SK-N-SH (cell line): ENCODE results near the gene SRCIN1. TPM values are rescaled to one million over a fixed set of nuclear protein-coding genes. Genes with fewer than 3 reads are reported as not detected.

Source experiments
- CTCF ChIA-PET: fragments of 300-600, 350-600 bp; formaldehyde crosslinking; extraction: SDS; loops from one replicate; lab custom pipeline; 2021; lab: Yijun Ruan, JAX
- POLR2A ChIA-PET: fragments of 350-600 bp; sonication (Branson Sonifier 250); formaldehyde crosslinking; extraction: SDS; loops from one replicate; lab custom pipeline; 2020; ENCODE audit warnings: antibody characterized with exemption, inconsistent platforms; lab: Yijun Ruan, JAX
- DNase-seq: peaks from one replicate; pipeline ENCODE4 v3.0.0; 2012
- H2AFZ ChIP-seq: fragments of 200-600 bp; sonication (generic); 2 replicates; pipeline ENCODE4 v1.8.1; 2016; ENCODE audit warnings: antibody characterized with exemption, mild to moderate bottlenecking, low read depth
- H3F3A ChIP-seq: fragments of 200-600 bp; sonication (generic); replicated peaks from 2 replicates; pipeline ENCODE3; 2016; ENCODE audit warnings: antibody characterized with exemption, mild to moderate bottlenecking; ENCODE audit not compliant: insufficient read depth
- H3K27ac ChIP-seq, 2 experiments: fragments of 200-500 bp in 1 of 2; fragments of 200-600 bp in 1 of 2; sonication (Bioruptor generic) in 1 of 2; sonication (generic), shearing (Covaris generic) in 1 of 2; 2 replicates each; pipeline versions ENCODE4 v1.5.1 to v1.6.1; 2014 to 2016; ENCODE audit warnings: low read depth in 2 of 2, inconsistent platforms in 1 of 2, low read length in 1 of 2, mild to moderate bottlenecking in 1 of 2, mixed read lengths in 1 of 2
- H3K27me3 ChIP-seq: fragments of 200-600 bp; sonication (generic), shearing (Covaris generic); 2 replicates; pipeline ENCODE4 v1.6.1; 2016; ENCODE audit warnings: mixed run types; ENCODE audit not compliant: insufficient read depth
- H3K36me3 ChIP-seq, 2 experiments: fragments of 200-500 bp in 1 of 2; fragments of 200-600 bp in 1 of 2; sonication (Bioruptor generic) in 1 of 2; sonication (generic) in 1 of 2; replicated peaks in 1 of 2; 2 replicates each; pipeline versions ENCODE3 to v1.5.1; 2014 to 2016; ENCODE audit warnings: low read length in 1 of 2, mild to moderate bottlenecking in 1 of 2; ENCODE audit not compliant: insufficient read depth in 2 of 2, control insufficient read depth in 1 of 2
- H3K4me1 ChIP-seq, 2 experiments: fragments of 200-500 bp in 1 of 2; fragments of 200-600 bp in 1 of 2; sonication (Bioruptor generic) in 1 of 2; sonication (generic), shearing (Covaris generic) in 1 of 2; 2 replicates each; pipeline versions ENCODE4 v1.5.1 to v1.6.1; 2014 to 2016; ENCODE audit warnings: low read depth in 1 of 2, low read length in 1 of 2, mixed run types in 1 of 2; ENCODE audit not compliant: insufficient read depth in 2 of 2, control insufficient read depth in 1 of 2
- H3K4me2 ChIP-seq: fragments of 200-600 bp; sonication (generic), shearing (Covaris generic); 2 replicates; pipeline ENCODE4 v1.6.1; 2017; ENCODE audit warnings: mixed run types
- H3K4me3 ChIP-seq, 2 experiments: fragments of 200-500 bp in 1 of 2; fragments of 200-600 bp in 1 of 2; sonication (Bioruptor generic) in 1 of 2; sonication (generic), shearing (Covaris generic) in 1 of 2; 2 replicates each; pipeline versions ENCODE4 v1.5.1 to v1.8.1; 2014 to 2016; ENCODE audit warnings: low read depth in 2 of 2, inconsistent platforms in 1 of 2, low read length in 1 of 2, mild to moderate bottlenecking in 1 of 2, mixed read lengths in 1 of 2, moderate library complexity in 1 of 2
- H3K79me2 ChIP-seq: fragments of 200-600 bp; sonication (generic); 2 replicates; pipeline ENCODE4 v1.8.1; 2017; ENCODE audit warnings: mild to moderate bottlenecking; ENCODE audit not compliant: insufficient read depth
- H3K9ac ChIP-seq: fragments of 200-600 bp; sonication (generic); 2 replicates; pipeline ENCODE4 v1.6.1; 2017; ENCODE audit warnings: mixed run types
- H3K9me2 ChIP-seq: fragments of 200-600 bp; sonication (generic); 2 replicates; pipeline ENCODE4 v1.6.1; 2017; ENCODE audit warnings: mixed run types
- H3K9me3 ChIP-seq: fragments of 200-600 bp; sonication (generic); 2 replicates; pipeline ENCODE4 v1.6.1; 2017; ENCODE audit warnings: mixed run types, mild to moderate bottlenecking, moderate library complexity
- H4K20me1 ChIP-seq: fragments of 200-600 bp; sonication (generic); 2 replicates; pipeline ENCODE4 v1.6.1; 2017; ENCODE audit warnings: mild to moderate bottlenecking, mixed run types; ENCODE audit not compliant: insufficient read depth
- ELF1 ChIP-seq: IDR thresholded peaks from 2 replicates; pipeline ENCODE4 v1.4.0; 2012
- EZH2phosphoT487 ChIP-seq: fragments of 200-600 bp; sonication (generic); IDR thresholded peaks from 2 replicates; pipeline ENCODE4 v1.6.1; 2017; ENCODE audit warnings: low read depth, mixed run types, mild to moderate bottlenecking, antibody characterized with exemption, moderate library complexity, borderline replicate concordance
- FOSL2 ChIP-seq: IDR thresholded peaks from 2 replicates; pipeline ENCODE4 v1.4.0; 2012; ENCODE audit warnings: low read depth, mild to moderate bottlenecking, moderate library complexity, borderline replicate concordance
- FOXJ3 ChIP-seq: sonication (generic); formaldehyde crosslinking; IDR thresholded peaks from 2 replicates; pipeline ENCODE4 v1.5.1; 2020; ENCODE audit warnings: mild to moderate bottlenecking, missing genetic modification reagents
- FOXM1 ChIP-seq: IDR thresholded peaks from 2 replicates; pipeline ENCODE4 v1.4.0; 2012; ENCODE audit warnings: low read depth, mild to moderate bottlenecking
- GABPA ChIP-seq: IDR thresholded peaks from 2 replicates; pipeline ENCODE4 v1.4.0; 2012; ENCODE audit warnings: low read depth, mild to moderate bottlenecking
- IRF3 ChIP-seq: fragments of 150-350 bp; IDR thresholded peaks from 2 replicates; pipeline ENCODE4 v1.6.1; 2016; ENCODE audit warnings: mild to moderate bottlenecking, low read depth, low read length
- JUND ChIP-seq: IDR thresholded peaks from 2 replicates; pipeline ENCODE4 v1.4.0; 2012
- MAX ChIP-seq: IDR thresholded peaks from 2 replicates; pipeline ENCODE4 v1.4.0; 2012; ENCODE audit warnings: low read depth
- MEF2A ChIP-seq: IDR thresholded peaks from 2 replicates; pipeline ENCODE4 v1.4.0; 2012; ENCODE audit warnings: low read depth, borderline replicate concordance
- NFIC ChIP-seq: IDR thresholded peaks from 2 replicates; pipeline ENCODE4 v1.4.0; 2012; ENCODE audit warnings: borderline replicate concordance
- NRF1 ChIP-seq: IDR thresholded peaks from 2 replicates; pipeline ENCODE4 v1.6.1; 2012; ENCODE audit warnings: low read depth, mild to moderate bottlenecking, low read length
- PBX3 ChIP-seq: IDR thresholded peaks from 2 replicates; pipeline ENCODE4; 2012
- POLR2AphosphoS5 ChIP-seq: IDR thresholded peaks from 2 replicates; pipeline ENCODE4 v1.6.1; 2012; ENCODE audit warnings: low read depth, low read length
- RAD21 ChIP-seq: IDR thresholded peaks from 2 replicates; pipeline ENCODE4 v1.6.1; 2012; ENCODE audit warnings: mild to moderate bottlenecking, low read length
- RCOR1 ChIP-seq: fragments of 150-350 bp; IDR thresholded peaks from 2 replicates; pipeline ENCODE4 v1.6.1; 2017; ENCODE audit warnings: antibody characterized with exemption, low read length
- REST ChIP-seq: IDR thresholded peaks from 2 replicates; pipeline ENCODE4 v1.6.1; 2012; ENCODE audit warnings: mild to moderate bottlenecking, low read depth, low read length, moderate library complexity
- RFX5 ChIP-seq: IDR thresholded peaks from 2 replicates; pipeline ENCODE4 v1.6.1; 2012; ENCODE audit warnings: mild to moderate bottlenecking, improper control_type of control experiment, low read length
- SIN3A ChIP-seq: IDR thresholded peaks from 2 replicates; pipeline ENCODE4 v1.6.1; 2012; ENCODE audit warnings: low read depth, mild to moderate bottlenecking, low read length, moderate library complexity, borderline replicate concordance
- TCF12 ChIP-seq: IDR thresholded peaks from 2 replicates; pipeline ENCODE4 v1.4.0; 2012
- YY1 ChIP-seq: IDR thresholded peaks from 2 replicates; pipeline ENCODE4 v1.4.0; 2012; ENCODE audit warnings: low read depth, mild to moderate bottlenecking
- ZBTB33 ChIP-seq: IDR thresholded peaks from 2 replicates; pipeline ENCODE4 v1.4.0; 2012; ENCODE audit warnings: low read depth, borderline replicate concordance
- WGBS: methylation state at CpG from one replicate; pipeline ENCODE4 v1.1.6; 2017; ENCODE audit warnings: low lambda C conversion rate; 5-methylcytosine and 5-hydroxymethylcytosine counted together
- polyA plus RNA-seq, 3 experiments: library from polyadenylated mRNA; depleted of rRNA; stranded (reverse); fragments of >200 nt; gene quantifications; 2 replicates each; pipeline ENCODE4 v1.2.3, GENCODE V29; 2012

Gene SRCIN1
- polyA plus RNA-seq, 1 of the 3 experiments (the other 2 are of a cell fraction): 1.0 TPM

- H3K4me3 ChIP-seq: no peak overlapping the region
Observed at GRCh38 chr17:38541281-38541680, 64.5 kb downstream of the SRCIN1 start.

GRCh38 chr17:38540514-38541045, 65.2 kb downstream of the SRCIN1 start:
- ChIA-PET CTCF (interaction anchor here (0.8 to 7.8 kb wide), 5 partner anchors 17 to 126 kb away, joined by 3 to 57 read pairs (median 6); no protein-coding TSS in a partner anchor), POLR2A (interaction anchor here (0.6 kb wide), 1 partner anchor 31 kb away, joined by 3 read pairs; no protein-coding TSS in a partner anchor)
- Histone ChIP-seq H3K79me2 (no peaks in the 10 kb centered on the region), H2AFZ (no peak overlapping the region), H3F3A (no peaks in the 10 kb centered on the region), H4K20me1 (no peaks in the 10 kb centered on the region), H3K9me3 (no peaks in the 10 kb centered on the region), H3K4me1 (no peaks in the 10 kb centered on the region), H3K36me3 (no peaks in the 10 kb centered on the region), H3K9me2 (no peaks in the 10 kb centered on the region), H3K27me3 (no peaks in the 10 kb centered on the region), H3K4me3 (no peak overlapping the region), H3K9ac (no peak overlapping the region), H3K4me2 (no peak overlapping the region), H3K27ac (no peak overlapping the region)
- no peak for DNase-seq
- 83% methylated on average over 11 of the region's 11 CpGs for WGBS
- TF ChIP-seq IRF3 (no peak), ELF1 (no peak), FOSL2 (no peak), ZBTB33 (no peak), EZH2phosphoT487 (no peak), FOXJ3 (CRISPR knock-in tag) (no peak), NFIC (no peak), YY1 (no peak), MAX (no peak), MEF2A (no peak), GABPA (no peak), TCF12 (no peak), SIN3A (no peak), RCOR1 (no peak), REST (no peak), PBX3 (no peak), RFX5 (no peak), NRF1 (no peak), FOXM1 (no peak)

More at GRCh38 chr17:38541281-38541680, 64.5 kb downstream of the SRCIN1 start:
- no peaks in the 10 kb centered on the region for H3K4me1 ChIP-seq
- H3F3A ChIP-seq: no peaks in the 10 kb centered on the region
- no peak for TF ChIP-seq POLR2AphosphoS5
- no peak for TF ChIP-seq FOXJ3 (CRISPR knock-in tag)
- TF ChIP-seq JUND: no peak
- no peak for TF ChIP-seq RAD21
- H3K9me2 ChIP-seq: no peaks in the 10 kb centered on the region
- no peaks in the 10 kb centered on the region for H4K20me1 ChIP-seq
- H3K27me3 ChIP-seq: no peaks in the 10 kb centered on the region
- ChIA-PET CTCF (interaction anchor here (0.9 to 5.2 kb wide), 5 partner anchors 17 to 127 kb away, joined by 3 to 21 read pairs (median 5); no protein-coding TSS in a partner anchor), POLR2A (no interaction called here)
- 78% methylated on average over 11 of the region's 11 CpGs for WGBS
- H3K4me2 ChIP-seq: no peak overlapping the region
- no peaks in the 10 kb centered on the region for H3K36me3 ChIP-seq
- no peaks in the 10 kb centered on the region for H3K9me3 ChIP-seq
- DNase-seq: no peak
- no peaks in the 10 kb centered on the region for H3K79me2 ChIP-seq
- no peak overlapping the region for H2AFZ ChIP-seq
- no peak overlapping the region for H3K27ac ChIP-seq
- no peak overlapping the region for H3K9ac ChIP-seq
